Panc1 (cell line): ENCODE data around the gene FFAR2. TPM values are rescaled to one million over a fixed set of nuclear protein-coding genes. Genes with fewer than 3 reads are reported as not detected.

Experiments
- ATAC-seq: fragments of 200-7000 bp; cut with Tn5 transposase; 2 replicates; pipeline ENCODE4 v1.9.1; 2020; ENCODE audit warnings: mild to moderate bottlenecking, moderate library complexity
- BruUV-seq: library from RNA; stranded (reverse); fragments of 400-500 nt; replicated peaks from 2 replicates; lab custom pipeline; 2021; lab: Mats Ljungman, UMichigan
- CTCF ChIA-PET: fragments of 300-600 bp; sonication (Branson Sonifier 250); formaldehyde crosslinking; loops from one replicate; lab custom pipeline; 2022; ENCODE audit warnings: antibody characterized with exemption; lab: Charles Lee
- POLR2A ChIA-PET: fragments of 300-600 bp; sonication (Branson Sonifier 250); formaldehyde crosslinking; loops from one replicate; lab custom pipeline; 2022; ENCODE audit warnings: antibody characterized with exemption; lab: Charles Lee
- DNase-seq: peaks from one replicate; pipeline ENCODE4 v3.0.0-alpha.2; 2010; ENCODE audit warnings: low read depth, low spot score
- H3K27ac ChIP-seq: 2 replicates; pipeline ENCODE4 v1.5.1; 2011; ENCODE audit warnings: mild to moderate bottlenecking, low read length, inconsistent platforms
- H3K27me3 ChIP-seq: fragments of 200-500 bp; sonication (Bioruptor generic); 2 replicates; pipeline ENCODE4 v1.6.0; 2014; ENCODE audit warnings: low read length, inconsistent platforms; ENCODE audit not compliant: control insufficient read depth, insufficient read depth
- H3K36me3 ChIP-seq: fragments of 200-500 bp; sonication (Bioruptor generic); 2 replicates; pipeline ENCODE4 v1.5.1; 2014; ENCODE audit warnings: inconsistent platforms, mild to moderate bottlenecking, low read length, moderate library complexity; ENCODE audit not compliant: control insufficient read depth, insufficient read depth
- H3K4me1 ChIP-seq: 2 replicates; pipeline ENCODE4 v1.5.1; 2011; ENCODE audit warnings: inconsistent platforms, mild to moderate bottlenecking, low read length, moderate library complexity; ENCODE audit not compliant: control insufficient read depth, insufficient read depth
- H3K4me3 ChIP-seq, 2 experiments: 2 replicates each; pipeline ENCODE4 v1.5.1; 2011 to 2012; ENCODE audit warnings: low read depth in 2 of 2, low read length in 2 of 2, mild to moderate bottlenecking in 2 of 2, inconsistent platforms in 1 of 2, moderate library complexity in 1 of 2
- H3K9me3 ChIP-seq: fragments of 200-500 bp; sonication (Bioruptor generic); 2 replicates; pipeline ENCODE4 v1.5.1; 2014; ENCODE audit warnings: low read depth, mild to moderate bottlenecking, inconsistent platforms, low read length, moderate library complexity; ENCODE audit not compliant: control insufficient read depth, insufficient read depth
- CTCF ChIP-seq: fragments of 450-650 bp; IDR thresholded peaks from 2 replicates; pipeline ENCODE4 v1.5.1; 2017; ENCODE audit warnings: mild to moderate bottlenecking
- POLR2AphosphoS5 ChIP-seq: IDR thresholded peaks from 2 replicates; pipeline ENCODE4 v1.6.1; 2012; ENCODE audit warnings: mild to moderate bottlenecking, low read depth, low read length, moderate library complexity
- REST ChIP-seq, 2 experiments: IDR thresholded peaks; 2 replicates each; pipeline ENCODE4 v1.6.1; 2011 to 2012; ENCODE audit warnings: low read depth in 2 of 2, control low read depth in 1 of 2, low read length in 1 of 2, mild to moderate bottlenecking in 1 of 2, moderate library complexity in 1 of 2; ENCODE audit not compliant: insufficient read depth in 1 of 2
- SIN3A ChIP-seq: IDR thresholded peaks from 2 replicates; pipeline ENCODE4 v1.6.1; 2012; ENCODE audit warnings: low read depth, mild to moderate bottlenecking, low read length, moderate library complexity, borderline replicate concordance; ENCODE audit not compliant: insufficient read depth
- TCF7L2 ChIP-seq: IDR thresholded peaks from 2 replicates; pipeline ENCODE4 v1.6.1; 2011; ENCODE audit warnings: mild to moderate bottlenecking, low read depth, low read length, inconsistent platforms
- in situ Hi-C: cut with HindIII; loops from 2 replicates; pipeline ENCODE4 v1.10.0; 2016; ENCODE audit warnings: low sequenced_read_pairs, low pct_unique_long_range_greater_than_20kb
- intact Hi-C: fragments of 100-400 bp; cut with micrococcal nuclease; formaldehyde crosslinking; loops from one replicate; pipeline ENCODE4 v1.10.0; 2022; ENCODE audit not compliant: unreplicated experiment
- total RNA-seq: library from RNA; stranded (reverse); gene quantifications from one replicate; pipeline ENCODE4 v1.2.1, GENCODE V29; 2021; ENCODE audit not compliant: unreplicated experiment

The FFAR2 gene
- total RNA-seq, 1 experiment from 2014 or later, result not detected

- no peak for DNase-seq
- TF ChIP-seq POLR2AphosphoS5 (no peak), TCF7L2 (no peak), REST (IDR thresholded peaks at IDR 0.05; ENCODE audit: insufficient read depth in 1 of 2, low read depth in 2 of 2, low read length in 1 of 2) (no peak), CTCF (no peak), SIN3A (no peak)
- intact Hi-C loops (no loop called here), in situ Hi-C loops (no loop called here)
- no peak overlapping the region for H3K27ac ChIP-seq
- H3K4me3 ChIP-seq, result no peak overlapping the region
- BruUV-seq, result no TSS peak
- H3K9me3 ChIP-seq, result no peaks in the 10 kb centered on the region
- H3K27me3 ChIP-seq, result peaks cover 22% of the 10 kb centered on the region
- H3K36me3 ChIP-seq, result no peaks in the 10 kb centered on the region
- no peak for ATAC-seq
- no peaks in the 10 kb centered on the region for H3K4me1 ChIP-seq
- POLR2A ChIA-PET, result no interaction called here
- CTCF ChIA-PET, result no interaction called here
Measured at GRCh38 chr19:35488677-35489076, 40.6 kb downstream of the FFAR2 start.

GRCh38 chr19:35490364-35490763, 42.3 kb downstream of the FFAR2 start, which contains the start of gene KRTDAP:
KRTDAP (minus strand) TSS chr19:35490464; CDS start chr19:35490442, 22 bp downstream.
- ChIA-PET CTCF (interaction anchor here (0.7 kb wide), 1 partner anchor 155 kb away, joined by 3 read pairs; no protein-coding TSS in a partner anchor), POLR2A (no interaction called here)
- BruUV-seq, result no TSS peak
- Histone ChIP-seq H3K4me1 (no peaks in the 10 kb centered on the region), H3K27me3 (peaks cover 22% of the 10 kb centered on the region), H3K4me3 (no peak within 1 kb of the TSS), H3K36me3 (no peaks in the 10 kb centered on the region), H3K27ac (no peak within 1 kb of the TSS), H3K9me3 (no peaks in the 10 kb centered on the region)
- TF ChIP-seq POLR2AphosphoS5 (no peak), REST (IDR thresholded peaks at IDR 0.05; ENCODE audit: insufficient read depth in 1 of 2, low read depth in 2 of 2, low read length in 1 of 2) (no peak), CTCF (no peak), SIN3A (no peak), TCF7L2 (no peak)
- no peak for DNase-seq
- in situ Hi-C loops (no loop called here), intact Hi-C loops (loop anchor here (10.0 kb wide), 1 partner anchor 136 kb away; the partner anchor contains the start of gene FFAR3)
- no peak for ATAC-seq
